ENCODE measurements around the gene GABRR2. TPM values are rescaled to one million over a fixed set of nuclear protein-coding genes. Genes with fewer than 3 reads are reported as not detected.

Gene GABRR2
- total RNA-seq, 6 donors from 2014 or later = 0.30 to 3.1 (median 1.6) TPM

- Histone ChIP-seq H3K9me3 (no peaks in the 10 kb centered on the region), H3K4me3 (no peak overlapping the region), H3K27ac (no peak overlapping the region), H3K36me3 (peaks cover 0 to 3% (median under 1%) of the 10 kb centered on the region in 4 donors), H3K4me1 (peaks cover 5 to 15% (median 9%) of the 10 kb centered on the region in 4 donors), H3K27me3 (no peaks in the 10 kb centered on the region)
- ATAC-seq (ENCODE audit: low FRiP score in 2 of 2) (no peak), DNase-seq (no peak)
- WGBS, 2 donors = 90 to 93% methylated on average over 6 of the region's 6 CpGs
- TF ChIP-seq POLR2AphosphoS5 (IDR thresholded peaks at IDR 0.05) = no peak
- TF ChIP-seq EP300 (IDR thresholded peaks at IDR 0.05) = no peak
- TF ChIP-seq POLR2A (IDR thresholded peaks at IDR 0.05) = no peak
Measured at GRCh38 chr6:89320012-89320559, 5.0 kb upstream of the GABRR2 start.

- H3K4me1 ChIP-seq = peaks cover 12 to 23% (median 14%) of the 10 kb centered on the region in 4 donors
- peaks cover 0 to 10% (median 4%) of the 10 kb centered on the region in 4 donors for H3K36me3 ChIP-seq
- no peak for TF ChIP-seq CTCF (IDR thresholded peaks at IDR 0.05)
- TF ChIP-seq EP300 (IDR thresholded peaks at IDR 0.05) = no peak
- TF ChIP-seq POLR2A (IDR thresholded peaks at IDR 0.05) = no peak
- no peak for TF ChIP-seq POLR2AphosphoS5 (IDR thresholded peaks at IDR 0.05)
- DNase-seq (no peak), ATAC-seq (ENCODE audit: low FRiP score in 2 of 2) (no peak)
- no peak overlapping the region for H3K4me3 ChIP-seq
- no peaks in the 10 kb centered on the region for H3K27me3 ChIP-seq
- H3K9me3 ChIP-seq = no peaks in the 10 kb centered on the region
- H3K27ac ChIP-seq = no peak overlapping the region
Measured at GRCh38 chr6:89317067-89317466, 2.0 kb upstream of the GABRR2 start.

GRCh38 chr6:89314692-89315091 lies 407 bp downstream of the GABRR2 start:
- 95 to 98% methylated on average over 7 of the region's 7 CpGs for whole genome bisulfite sequencing, 2 donors
- H3K36me3 ChIP-seq = peaks cover 0 to 10% (median 4%) of the 10 kb centered on the region in 4 donors
- ATAC-seq (ENCODE audit: low FRiP score in 2 of 2) (no peak), DNase-seq (no peak)
- H3K9me3 ChIP-seq = no peaks in the 10 kb centered on the region
- no peaks in the 10 kb centered on the region for H3K27me3 ChIP-seq
- TF ChIP-seq CTCF (IDR thresholded peaks at IDR 0.05) = no peak
- TF ChIP-seq EP300 (IDR thresholded peaks at IDR 0.05) = no peak
- no peak for TF ChIP-seq POLR2AphosphoS5 (IDR thresholded peaks at IDR 0.05)
- H3K4me1 ChIP-seq = peaks cover 18 to 23% (median 19%) of the 10 kb centered on the region in 4 donors
- H3K4me3 ChIP-seq = no peak overlapping the region
- no peak overlapping the region for H3K27ac ChIP-seq

- Histone ChIP-seq H3K4me3 (no peak overlapping the region), H3K27me3 (no peaks in the 10 kb centered on the region), H3K4me1 (peaks cover 18 to 23% (median 19%) of the 10 kb centered on the region in 4 donors), H3K9me3 (no peaks in the 10 kb centered on the region), H3K36me3 (peaks cover 0 to 10% (median 4%) of the 10 kb centered on the region in 4 donors), H3K27ac (peak overlapping the region; percentile 4 to 58 (median 22))
- DNase-seq (no peak), ATAC-seq (ENCODE audit: low FRiP score in 2 of 2) (peak in 1 of 2 donors; percentile 65)
- 53 to 71% methylated on average over 1 of the region's 1 CpG for WGBS, 2 donors
- TF ChIP-seq EP300 (IDR thresholded peaks at IDR 0.05) (no peak), CTCF (IDR thresholded peaks at IDR 0.05) (no peak), POLR2A (IDR thresholded peaks at IDR 0.05) (no peak), POLR2AphosphoS5 (IDR thresholded peaks at IDR 0.05) (no peak)
Measured at GRCh38 chr6:89313006-89313405, 2.1 kb downstream of the GABRR2 start.

- H3K36me3 ChIP-seq = peaks cover 0 to 10% (median 4%) of the 10 kb centered on the region in 4 donors
- 30% methylated on average over 9 of the region's 9 CpGs for WGBS, 2 donors
- DNase-seq = peak in 1 of 2 donors; percentile 76
- peak; percentile 57 to 81 for ATAC-seq (ENCODE audit: low FRiP score in 2 of 2)
- TF ChIP-seq POLR2AphosphoS5 (IDR thresholded peaks at IDR 0.05) (no peak), CTCF (IDR thresholded peaks at IDR 0.05) (peak; percentile 9 to 53 (median 31))
- no peak overlapping the region for H3K4me3 ChIP-seq
- peak overlapping the region; percentile 4 to 58 (median 20) for H3K27ac ChIP-seq
- no peaks in the 10 kb centered on the region for H3K9me3 ChIP-seq
- H3K27me3 ChIP-seq = no peaks in the 10 kb centered on the region
- H3K4me1 ChIP-seq = peaks cover 18 to 23% (median 19%) of the 10 kb centered on the region in 4 donors
Measured at GRCh38 chr6:89311853-89312531, 3.1 kb downstream of the GABRR2 start.
